Spleen (tissue), 11 donors: Measurements from ENCODE around the gene GABPB1. TPM values are rescaled to one million over a fixed set of nuclear protein-coding genes. Genes with fewer than 3 reads are reported as not detected.

ENCODE experiments used
- DNase-seq: peaks from one replicate; pipeline ENCODE4 v3.0.0-alpha.2; 2020
- H3K27ac ChIP-seq, 8 donors: fragments of 200-600 bp; sonication (generic) in 7 of 8; 1 replicate in 4 of 8; 2 replicates in 4 of 8; pipeline versions ENCODE4 v1.5.0 to v1.8.0; 2016 to 2021; ENCODE audit warnings: inconsistent platforms in 4 of 8, mild to moderate bottlenecking in 4 of 8, moderate library complexity in 1 of 8
- H3K27me3 ChIP-seq, 7 donors: fragments of 200-600 bp; sonication (generic) in 6 of 7; replicated peaks in 1 of 7; 1 replicate in 4 of 7; 2 replicates in 3 of 7; pipeline versions ENCODE4 v1.5.0 to v1.8.0; 2016 to 2021; ENCODE audit warnings: inconsistent platforms in 3 of 7, mild to moderate bottlenecking in 1 of 7
- H3K36me3 ChIP-seq, 6 donors: fragments of 200-600 bp; sonication (generic) in 5 of 6; 1 replicate in 4 of 6; 2 replicates in 2 of 6; pipeline versions ENCODE4 v1.5.0 to v1.8.0; 2016 to 2021; ENCODE audit warnings: inconsistent platforms in 2 of 6
- H3K4me1 ChIP-seq, 6 donors: fragments of 200-600 bp; sonication (generic) in 5 of 6; 1 replicate in 3 of 6; 2 replicates in 3 of 6; pipeline versions ENCODE4 v1.5.0 to v1.8.0; 2016 to 2021; ENCODE audit warnings: inconsistent platforms in 3 of 6
- H3K4me3 ChIP-seq, 8 donors: fragments of 200-600 bp; sonication (generic) in 7 of 8; 1 replicate in 4 of 8; 2 replicates in 4 of 8; pipeline versions ENCODE4 v1.5.0 to v1.8.0; 2016 to 2021; ENCODE audit warnings: inconsistent platforms in 4 of 8, mild to moderate bottlenecking in 4 of 8, moderate library complexity in 2 of 8
- H3K9me3 ChIP-seq, 8 donors: fragments of 200-600 bp; sonication (generic) in 7 of 8; 1 replicate in 4 of 8; 2 replicates in 4 of 8; pipeline versions ENCODE4 v1.5.0 to v1.8.0; 2016 to 2021; ENCODE audit warnings: inconsistent platforms in 4 of 8
- CTCF ChIP-seq, 11 experiments: fragments of 200-600 bp in 7 of 11; fragments of 450-650 bp in 4 of 11; sonication (generic) in 4 of 11; IDR thresholded peaks in 8 of 11; conservative IDR thresholded peaks in 3 of 11; 1 replicate in 7 of 11; 2 replicates in 4 of 11; pipeline versions ENCODE4 v1.4.0 to v1.8.0; 2016 to 2021; ENCODE audit warnings: antibody characterized with exemption in 11 of 11, inconsistent platforms in 4 of 11, mild to moderate bottlenecking in 1 of 11
- POLR2A ChIP-seq, 3 donors: fragments of 450-650 bp; IDR thresholded peaks; one replicate each; pipeline ENCODE4 v1.5.1; 2017; ENCODE audit warnings: antibody characterized with exemption in 3 of 3, mild to moderate bottlenecking in 1 of 3
- POLR2AphosphoS5 ChIP-seq, 3 donors: sonication (generic); formaldehyde crosslinking; IDR thresholded peaks; one replicate each; pipeline ENCODE4 v1.5.1; 2017; ENCODE audit warnings: antibody characterized with exemption in 3 of 3
- WGBS, 5 donors: extraction: QIAGEN DNeasy Blood & Tissue Kit in 3 of 5; methylation state at CpG; one replicate each; pipeline versions ENCODE4 v1.1.5 to v1.1.7; 2013 to 2018; 5-methylcytosine and 5-hydroxymethylcytosine counted together
- intact Hi-C: fragments of 100-400 bp; cut with DNase I; formaldehyde crosslinking; loops from one replicate; pipeline ENCODE4 v1.15.0; 2023; ENCODE audit warnings: low total_unique reads
- polyA plus RNA-seq, 3 donors: library from polyadenylated mRNA; stranded (reverse); fragments of 200-250 nt; gene quantifications; one replicate each; pipeline ENCODE4 v1.2.1, GENCODE V29; 2013
- total RNA-seq, 7 donors: library from RNA; depleted of rRNA in 3 of 7; stranded (reverse); fragments of >200 nt in 3 of 7; fragmentation: NEBNext Ultra II Directional in 4 of 7; extraction: Animal tissue kit (Norgen Biotek cat#: 25700) in 4 of 7; gene quantifications; one replicate each; pipeline versions ENCODE4 v1.1.0 to v1.2.1, GENCODE V29; 2016 to 2021
- donor health status: healthy with polysubstance abuse.
- donor health status: DM: no; HTN: no; CAD: no; lungs with moderate emphysema.
- donor health status: DM: no; HTN: no; CAD: no.
- donor health status: Bipolar disorder and iron deficiency.
- donor health status: healthy.
- donor health status: DM: no; HTN: no; CAD: no.
- donor health status: DM: yes; HTN: yes; CAD: no.

The GABPB1 gene
- total and polyA plus RNA-seq, 10 donors = 7.7 to 36.9 (median 21.8) TPM

- WGBS, 5 donors = 94 to 100% (median 96%) methylated on average over 3 of the region's 3 CpGs
- no peaks in the 10 kb centered on the region for H3K27me3 ChIP-seq
- H3K36me3 ChIP-seq = peaks cover 0 to 54% (median 3%) of the 10 kb centered on the region in 6 donors
- intact Hi-C loops = no loop called here
- H3K4me1 ChIP-seq = peaks cover 0 to 21% (median 0%) of the 10 kb centered on the region in 6 donors
- no peak for DNase-seq
- no peak overlapping the region for H3K27ac ChIP-seq
- no peak overlapping the region for H3K4me3 ChIP-seq
- TF ChIP-seq CTCF (IDR thresholded peaks at IDR 0.05 in 8 of 11, conservative IDR thresholded peaks at IDR 0.05 in 3 of 11) = no peak
- H3K9me3 ChIP-seq = no peaks in the 10 kb centered on the region
Observed at GRCh38 chr15:50280271-50280670, 74.7 kb downstream of the GABPB1 start.

- no peaks in the 10 kb centered on the region for H3K27me3 ChIP-seq
- WGBS, 5 donors = 56 to 73% (median 63%) methylated on average over 4 of the region's 4 CpGs
- H3K36me3 ChIP-seq = peaks cover 0 to 37% (median 0%) of the 10 kb centered on the region in 6 donors
- peaks cover 0 to 21% (median 0%) of the 10 kb centered on the region in 6 donors for H3K4me1 ChIP-seq
- no peaks in the 10 kb centered on the region for H3K9me3 ChIP-seq
- DNase-seq = no peak
- peak overlapping the region in 5 of 8 donors; percentile 6 to 66 (median 53) for H3K27ac ChIP-seq
- H3K4me3 ChIP-seq = no peak overlapping the region
- TF ChIP-seq POLR2A (IDR thresholded peaks at IDR 0.05) (no peak), POLR2AphosphoS5 (IDR thresholded peaks at IDR 0.05) (no peak), CTCF (IDR thresholded peaks at IDR 0.05 in 8 of 11, conservative IDR thresholded peaks at IDR 0.05 in 3 of 11) (no peak)
- intact Hi-C loops = no loop called here
Observed at GRCh38 chr15:50278496-50278895, 76.5 kb downstream of the GABPB1 start.

- Histone ChIP-seq H3K4me3 (no peak overlapping the region), H3K4me1 (peaks cover 0 to 21% (median 0%) of the 10 kb centered on the region in 6 donors), H3K36me3 (peaks cover 0 to 35% (median 0%) of the 10 kb centered on the region in 6 donors), H3K27me3 (no peaks in the 10 kb centered on the region), H3K9me3 (no peaks in the 10 kb centered on the region), H3K27ac (peak overlapping the region in 4 of 8 donors; percentile 13 to 66 (median 56))
- 51 to 91% (median 67%) methylated on average over 1 of the region's 1 CpG for WGBS, 5 donors
- DNase-seq = no peak
- intact Hi-C loops = no loop called here
- TF ChIP-seq POLR2A (IDR thresholded peaks at IDR 0.05) = no peak
- TF ChIP-seq POLR2AphosphoS5 (IDR thresholded peaks at IDR 0.05) = no peak
- no peak for TF ChIP-seq CTCF (IDR thresholded peaks at IDR 0.05 in 8 of 11, conservative IDR thresholded peaks at IDR 0.05 in 3 of 11)
Observed at GRCh38 chr15:50277370-50277769, 77.6 kb downstream of the GABPB1 start.

- intact Hi-C loops = no loop called here
- WGBS, 5 donors = 45 to 84% (median 72%) methylated on average over 3 of the region's 3 CpGs
- Histone ChIP-seq H3K4me3 (no peak overlapping the region), H3K9me3 (no peaks in the 10 kb centered on the region), H3K27ac (peak overlapping the region in 3 of 8 donors; percentile 53 to 66 (median 60)), H3K27me3 (no peaks in the 10 kb centered on the region), H3K36me3 (peaks cover 0 to 25% (median 0%) of the 10 kb centered on the region in 6 donors), H3K4me1 (peaks cover 0 to 21% (median 0%) of the 10 kb centered on the region in 6 donors)
- TF ChIP-seq CTCF (IDR thresholded peaks at IDR 0.05 in 8 of 11, conservative IDR thresholded peaks at IDR 0.05 in 3 of 11) (no peak), POLR2AphosphoS5 (IDR thresholded peaks at IDR 0.05) (no peak)
- DNase-seq = no peak
Observed at GRCh38 chr15:50275908-50276307, 79.1 kb downstream of the GABPB1 start.
